Measurements from ENCODE around the gene WDR81.

Gene WDR81

DNA sequence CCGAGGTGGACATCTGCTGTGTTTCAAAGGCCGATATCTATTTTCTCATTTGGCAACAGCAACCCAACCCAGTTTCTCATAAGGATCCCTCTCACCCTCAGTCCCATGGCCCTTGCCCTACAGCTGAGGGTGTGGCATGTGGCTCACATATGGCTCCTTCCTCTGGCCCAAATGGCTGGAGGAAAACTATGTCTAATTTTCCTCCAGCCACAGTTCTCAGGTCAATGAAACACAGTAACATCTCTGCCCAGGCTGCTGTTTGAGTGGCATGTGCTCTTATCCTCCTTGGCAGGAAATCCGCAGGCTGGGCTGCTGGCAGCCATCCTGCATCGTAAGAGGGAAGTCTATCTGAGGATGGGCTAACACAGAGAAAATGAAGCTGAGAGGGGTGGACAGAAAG lies 61.4 kb downstream of the WDR81 start:
- no peak for DNase-seq

DNA sequence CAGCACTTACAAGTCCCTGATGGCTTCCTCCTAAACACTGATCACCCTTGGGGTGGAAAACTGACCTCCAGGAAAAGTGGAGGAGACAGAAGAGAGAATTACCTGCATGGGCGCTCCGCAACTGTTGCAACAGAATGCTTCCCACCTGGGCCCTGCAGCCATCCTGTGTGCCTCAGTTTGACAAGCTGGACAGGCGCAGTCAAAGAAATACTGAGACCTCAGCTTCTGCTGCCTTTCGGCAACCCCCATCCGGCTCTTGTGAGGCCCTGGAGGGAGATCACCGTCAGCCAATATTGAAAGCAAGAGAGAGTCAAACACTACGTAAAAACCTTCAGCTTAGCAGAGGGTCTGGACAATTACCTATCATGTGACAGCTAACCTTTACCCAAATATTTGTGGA lies 62.2 kb downstream of the WDR81 start:
- no peak for DNase-seq

- DNase-seq: no peak
Observed at GRCh38 chr17:1787301-1787902, 62.9 kb downstream of the WDR81 start.

All from activated CD4-positive, CD25-positive, alpha-beta regulatory T cell (primary cell).